H1 (cell line): Measurements from ENCODE around the gene RNF214. TPM values are rescaled to one million over a fixed set of nuclear protein-coding genes. Genes with fewer than 3 reads are reported as not detected.

Source experiments
- ASH2L ChIP-seq: fragments of 200-600, 300-600 bp; sonication (generic); IDR thresholded peaks from one replicate; pipeline ENCODE4 v1.7.1; 2017; ENCODE audit warnings: low read length
- CHD2 ChIP-seq: IDR thresholded peaks from 2 replicates; pipeline ENCODE4 v1.6.1; 2012; ENCODE audit warnings: low read length, improper control_type of control experiment
- GABPA ChIP-seq: IDR thresholded peaks from 2 replicates; pipeline ENCODE4 v1.6.1; 2011; ENCODE audit warnings: mild to moderate bottlenecking, low read length, moderate library complexity, borderline replicate concordance; ENCODE audit not compliant: insufficient read depth
- HDAC2 ChIP-seq, 2 experiments: fragments of 300-600 bp in 1 of 2; sonication (generic) in 1 of 2; IDR thresholded peaks; 2 replicates each; pipeline ENCODE4 v1.6.1; 2011 to 2012; ENCODE audit warnings: low read depth in 2 of 2, low read length in 2 of 2, mild to moderate bottlenecking in 2 of 2, moderate library complexity in 2 of 2, borderline replicate concordance in 1 of 2, inconsistent platforms in 1 of 2
- KDM4A ChIP-seq: IDR thresholded peaks from one replicate; pipeline ENCODE4 v1.7.1; 2012; ENCODE audit warnings: low read depth, mild to moderate bottlenecking, moderate library complexity, low read length, inconsistent platforms; ENCODE audit not compliant: severe bottlenecking
- POU5F1 ChIP-seq: IDR thresholded peaks from 2 replicates; pipeline ENCODE4 v1.6.1; 2011; ENCODE audit warnings: low read depth, mild to moderate bottlenecking, low read length, moderate library complexity
- RAD21 ChIP-seq, 2 experiments: IDR thresholded peaks in 1 of 2; conservative IDR thresholded peaks in 1 of 2; 2 replicates each; pipeline ENCODE4 v1.6.1; 2011; ENCODE audit warnings: low read depth in 2 of 2, low read length in 2 of 2, improper control_type of control experiment in 1 of 2, inconsistent platforms in 1 of 2, mild to moderate bottlenecking in 1 of 2, moderate library complexity in 1 of 2
- RBBP5 ChIP-seq: IDR thresholded peaks from 2 replicates; pipeline ENCODE4 v1.7.1; 2012; ENCODE audit warnings: low read depth, mild to moderate bottlenecking, inconsistent platforms, low read length, moderate library complexity, borderline replicate concordance
- SIN3A ChIP-seq, 2 experiments: IDR thresholded peaks in 1 of 2; conservative IDR thresholded peaks in 1 of 2; 2 replicates each; pipeline ENCODE4 v1.6.1; 2011 to 2012; ENCODE audit warnings: low read length in 2 of 2, improper control_type of control experiment in 1 of 2, low read depth in 1 of 2, mild to moderate bottlenecking in 1 of 2
- SP2 ChIP-seq: IDR thresholded peaks from 2 replicates; pipeline ENCODE4 v1.6.1; 2012; ENCODE audit warnings: mild to moderate bottlenecking, low read length, inconsistent platforms
- TBP ChIP-seq: IDR thresholded peaks from 2 replicates; pipeline ENCODE4 v1.6.1; 2011; ENCODE audit warnings: low read depth, low read length, improper control_type of control experiment
- TEAD4 ChIP-seq: IDR thresholded peaks from 2 replicates; pipeline ENCODE4 v1.6.1; 2012; ENCODE audit warnings: low read depth, low read length, inconsistent platforms, mixed read lengths
- ZNF274 ChIP-seq: IDR thresholded peaks from 2 replicates; pipeline ENCODE4 v1.7.0; 2012; ENCODE audit warnings: low read length, borderline replicate concordance; ENCODE audit errors: extremely low read depth
- polyA plus RNA-seq, 7 experiments: library from polyadenylated mRNA; depleted of rRNA in 3 of 7; stranded (reverse) in 5 of 7; unstranded in 2 of 7; fragments of >200 nt in 5 of 7; fragments of 200-250 nt in 2 of 7; gene quantifications; 1 replicate in 5 of 7; 2 replicates in 1 of 7; 4 replicates in 1 of 7; pipeline versions ENCODE4 v1.2.1 to v1.2.3, GENCODE V29; 2011 to 2013; ENCODE audit warnings: missing spikeins in 2 of 7, mixed read lengths in 2 of 7
- total RNA-seq: library from RNA; stranded (reverse); fragmentation: NEBNext Ultra II Directional; extraction: Animal tissue kit (Norgen Biotek cat#: 25700); gene quantifications from 2 replicates; pipeline ENCODE4 v1.2.1, GENCODE V29; 2021

RNF214 gene
- total and polyA plus RNA-seq, 2 of the 8 experiments (the other 6 are each of a cell fraction or from before 2014, with no cell fraction given) = 34.9 to 35.6 TPM

- TF ChIP-seq CHD2 = no peak
- TF ChIP-seq TEAD4 = no peak
- TF ChIP-seq HDAC2 (IDR thresholded peaks at IDR 0.05; ENCODE audit: borderline replicate concordance in 1 of 2, low read depth in 2 of 2, low read length in 2 of 2) = 0 out of 4 replicates have a peak, but pooled peaks have one; percentile 24 to 37
- TF ChIP-seq SIN3A (conservative IDR thresholded peaks at IDR 0.05 in 1 of 2, IDR thresholded peaks at IDR 0.05 in 1 of 2; ENCODE audit: low read depth in 1 of 2, low read length in 2 of 2) = peak in 1 of 2 experiments; percentile 92; a peak in 1 of 4 replicates
- 0 out of 2 replicates have a peak, but pooled peaks have one; percentile 9 for TF ChIP-seq TBP
- TF ChIP-seq KDM4A = no peak
- TF ChIP-seq ZNF274 = no peak
- TF ChIP-seq ASH2L = peak; percentile 28
- TF ChIP-seq GABPA = no peak
- TF ChIP-seq SP2 = no peak
- no peak for TF ChIP-seq RBBP5
- TF ChIP-seq POU5F1 = no peak
- TF ChIP-seq RAD21 (IDR thresholded peaks at IDR 0.05 in 1 of 2, conservative IDR thresholded peaks at IDR 0.05 in 1 of 2; ENCODE audit: low read depth in 2 of 2, low read length in 2 of 2) = no peak
Measured at GRCh38 chr11:117231842-117232091, 704 bp upstream of the RNF214 start, which contains the start of gene PCSK7 (continued).
